SK-N-MC (cell line): ENCODE data around the gene DAZAP2.
"Not testable (repeated sequence)": the region's sequence is repeated elsewhere in the genome, so short reads cannot be mapped to it uniquely, and the experiment has no call there.

ENCODE experiments used
- DNase-seq: peaks from one replicate; pipeline ENCODE4 v3.0.0-alpha.2; 2011; ENCODE audit warnings: low read depth, low spot score
- H3K27ac ChIP-seq: fragments of 200-600 bp; sonication (generic); 2 replicates; pipeline ENCODE4 v1.5.1; 2016; ENCODE audit warnings: mixed run types
- H3K36me3 ChIP-seq: fragments of 200-600 bp; sonication (generic); 2 replicates; pipeline ENCODE4 v1.6.1; 2017; ENCODE audit warnings: antibody characterized with exemption, low read length, mixed read lengths; ENCODE audit not compliant: insufficient read depth
- H3K4me3 ChIP-seq: fragments of 200-600 bp; sonication (generic); 2 replicates; pipeline ENCODE4 v1.5.1; 2016
- H3K9ac ChIP-seq: fragments of 200-600 bp; sonication (generic); 2 replicates; pipeline ENCODE4 v1.8.0; 2017; ENCODE audit warnings: mixed run types, mixed read lengths; ENCODE audit not compliant: insufficient read length
- H3K9me3 ChIP-seq: fragments of 200-600 bp; sonication (generic); 2 replicates; pipeline ENCODE4 v1.6.1; 2017; ENCODE audit warnings: low read depth, mild to moderate bottlenecking, antibody characterized with exemption, low read length, moderate library complexity, mixed read lengths
- EZH2 ChIP-seq: fragments of 200-600 bp; sonication (generic); IDR thresholded peaks from one replicate; pipeline ENCODE4 v1.6.1; 2017; ENCODE audit warnings: antibody characterized with exemption
- FOXP2 ChIP-seq: optimal IDR thresholded peaks from 2 replicates; pipeline ENCODE3; 2011; ENCODE audit warnings: mild to moderate bottlenecking, moderate library complexity; ENCODE audit not compliant: insufficient read depth; ENCODE audit errors: extremely low read length, control extremely low read depth
- POLR2AphosphoS5 ChIP-seq: IDR thresholded peaks from 2 replicates; pipeline ENCODE4 v1.6.1; 2012; ENCODE audit warnings: mild to moderate bottlenecking, low read depth, low read length, borderline replicate concordance

The DAZAP2 gene

GRCh38 chr12:51270951-51271518, 32.4 kb downstream of the DAZAP2 start:
- H3K27ac ChIP-seq: no peak overlapping the region

DNA sequence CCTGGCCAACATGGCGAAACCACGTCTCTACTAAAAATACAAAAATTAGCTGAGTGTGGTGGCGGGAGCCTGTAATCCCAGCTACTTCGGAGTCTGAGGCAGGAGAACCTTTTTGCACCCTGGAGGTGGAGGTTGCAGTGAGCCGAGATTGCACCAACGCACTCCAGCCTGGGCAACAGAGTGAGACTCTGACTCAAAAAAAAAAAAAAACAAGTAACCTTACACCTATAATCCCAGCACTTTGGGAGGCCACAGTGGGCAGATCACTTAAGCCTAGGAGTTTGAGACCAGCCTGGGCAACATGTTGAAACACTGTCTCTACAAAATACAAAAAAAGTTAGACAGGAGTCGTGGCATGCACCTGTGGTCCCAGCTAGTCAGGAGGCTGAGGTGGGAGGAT, 34.2 kb downstream of the DAZAP2 start:
- not testable (repeated sequence) for H3K9ac ChIP-seq, H3K9me3 ChIP-seq, H3K4me3 ChIP-seq, H3K36me3 ChIP-seq, DNase-seq, H3K27ac ChIP-seq

More at GRCh38 chr12:51270951-51271518, 32.4 kb downstream of the DAZAP2 start:
- Histone ChIP-seq H3K36me3 (no peaks in the 10 kb centered on the region), H3K9me3 (no peaks in the 10 kb centered on the region), H3K9ac (peak overlapping the region; percentile 73), H3K4me3 (peak overlapping the region; percentile 80)
- TF ChIP-seq POLR2AphosphoS5: no peak
- TF ChIP-seq EZH2: no peak
- TF ChIP-seq FOXP2: no peak
- DNase-seq: no peak

- Histone ChIP-seq H3K9ac (no peak overlapping the region), H3K4me3 (no peak overlapping the region), H3K36me3 (no peaks in the 10 kb centered on the region), H3K9me3 (no peaks in the 10 kb centered on the region), H3K27ac (no peak overlapping the region)
- DNase-seq: no peak
- TF ChIP-seq POLR2AphosphoS5 (no peak), EZH2 (no peak), FOXP2 (no peak)
Measured at GRCh38 chr12:51275088-51275487, 36.5 kb downstream of the DAZAP2 start.

GRCh38 chr12:51281202-51281924, 42.7 kb downstream of the DAZAP2 start:
- Histone ChIP-seq H3K36me3 (no peaks in the 10 kb centered on the region), H3K4me3 (no peak overlapping the region), H3K9me3 (no peaks in the 10 kb centered on the region), H3K27ac (no peak overlapping the region), H3K9ac (no peak overlapping the region)
- TF ChIP-seq POLR2AphosphoS5 (no peak), EZH2 (no peak), FOXP2 (no peak)
- no peak for DNase-seq

- no peaks in the 10 kb centered on the region for H3K9me3 ChIP-seq
- H3K36me3 ChIP-seq: no peaks in the 10 kb centered on the region
- H3K4me3 ChIP-seq: no peak overlapping the region
- no peak overlapping the region for H3K27ac ChIP-seq
- TF ChIP-seq EZH2 (no peak), POLR2AphosphoS5 (no peak), FOXP2 (no peak)
- DNase-seq: no peak
- no peak overlapping the region for H3K9ac ChIP-seq
Measured at GRCh38 chr12:51285843-51286242, 47.2 kb downstream of the DAZAP2 start.

- not testable (repeated sequence) for H3K9ac ChIP-seq, H3K9me3 ChIP-seq, DNase-seq, H3K4me3 ChIP-seq, H3K27ac ChIP-seq, H3K36me3 ChIP-seq
Measured at GRCh38 chr12:51291603-51292513, 53.2 kb downstream of the DAZAP2 start.
